ENCODE measurements around the gene FABP2.
"Not testable (repeated sequence)": the region's sequence is repeated elsewhere in the genome, so short reads cannot be mapped to it uniquely, and the experiment has no call there.

Gene FABP2

DNA sequence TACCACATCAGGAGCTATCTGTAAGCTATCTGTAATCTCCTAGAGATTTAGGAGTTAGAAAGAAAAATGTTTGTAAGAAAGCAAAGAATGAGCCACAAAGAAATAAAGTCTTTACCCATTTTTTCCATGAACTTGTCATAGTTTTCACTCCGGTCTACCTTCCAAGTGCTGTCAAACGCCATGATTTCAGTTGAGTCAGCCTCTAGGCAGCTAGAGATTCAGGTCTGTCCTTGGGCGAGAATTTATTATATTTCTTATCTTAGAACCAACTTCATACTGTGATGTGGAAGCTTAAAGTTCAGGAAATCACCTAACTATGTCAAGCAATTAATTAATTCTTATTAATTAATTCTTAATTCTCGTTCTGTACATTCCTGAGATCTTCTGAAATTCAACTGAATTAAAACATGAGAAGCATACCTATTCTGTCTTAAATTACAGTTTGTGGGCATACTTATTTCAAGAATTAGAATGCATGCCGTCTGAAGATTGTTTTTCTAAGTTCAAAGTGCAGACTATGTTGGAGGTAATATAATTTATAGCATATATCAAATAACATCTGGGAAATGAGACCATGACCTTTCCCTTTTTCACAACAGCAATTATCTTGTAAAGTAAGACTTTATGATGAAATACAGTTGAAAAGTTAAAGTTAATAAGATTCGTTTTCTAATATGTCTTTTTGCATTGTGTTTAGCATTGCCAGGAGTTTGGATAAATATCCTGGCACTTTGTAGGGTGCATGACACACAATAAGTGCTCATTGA lies at the start of gene FABP2:
Gene FABP2 (minus strand): TSS at position 218 of the 767 bp plus-strand sequence. CDS start 36 bp downstream, at position 182.
- no peak for DNase-seq

- not testable (repeated sequence) for DNase-seq
Observed at GRCh38 chr4:119370951-119371683, 49.2 kb upstream of the FABP2 start.

DNA sequence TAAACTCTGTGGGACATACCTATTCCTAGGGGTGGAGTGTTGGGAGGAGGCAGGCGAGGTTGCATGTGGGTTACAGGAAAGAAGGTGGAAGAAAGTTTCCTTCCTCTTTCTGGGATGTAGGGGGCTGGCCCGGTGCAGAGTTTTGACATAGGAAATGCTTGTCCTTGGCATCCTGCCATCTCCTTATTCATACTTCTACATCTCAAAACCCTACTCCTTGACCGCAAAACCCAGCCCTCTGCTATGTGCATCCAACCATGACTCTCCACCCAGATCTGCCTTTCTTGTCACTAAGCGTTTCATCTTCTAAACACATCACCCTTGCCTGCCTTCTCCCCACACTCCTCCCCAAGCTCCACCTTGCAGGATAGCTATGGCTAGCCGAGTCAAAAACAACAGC lies 48.5 kb upstream of the FABP2 start:
- not testable (repeated sequence) for DNase-seq

DNA sequence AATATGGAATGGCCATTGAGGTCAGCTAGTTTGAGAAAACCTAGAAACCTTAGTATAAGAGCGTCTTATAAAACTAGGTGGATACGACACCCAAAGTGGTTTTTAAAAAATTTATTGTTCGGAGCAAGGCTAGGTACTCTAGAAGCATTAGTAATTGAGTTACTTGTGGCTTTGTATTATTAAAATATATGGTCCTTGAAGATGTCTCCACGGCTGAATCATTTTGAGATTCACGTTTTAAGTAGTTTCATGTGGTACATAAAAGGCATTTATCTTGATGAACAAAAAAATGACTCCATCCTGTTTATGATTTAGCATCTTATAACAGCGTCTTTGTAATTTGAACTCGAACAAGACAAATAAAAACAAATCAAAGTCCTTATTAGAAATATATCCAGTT lies 44.9 kb upstream of the FABP2 start:
- not testable (repeated sequence) for DNase-seq

DNA sequence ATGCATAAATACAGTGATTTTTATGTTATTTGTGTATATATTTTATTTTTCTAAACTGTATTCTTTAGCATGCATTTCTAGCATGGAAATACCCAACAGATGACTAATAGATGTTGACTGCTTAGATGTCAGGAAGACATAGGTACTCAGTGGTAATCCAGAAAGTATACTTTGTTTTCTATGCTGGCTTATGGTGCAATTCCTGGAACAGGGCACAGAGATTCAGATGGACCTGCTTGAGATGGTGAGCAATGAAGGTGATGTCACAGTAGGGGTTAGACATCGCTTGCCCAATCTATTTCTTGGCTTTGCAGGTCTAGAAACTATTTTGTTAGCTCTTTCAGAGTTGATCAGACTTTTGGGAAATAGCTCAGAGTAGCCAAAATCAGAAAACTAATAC lies 42.3 kb upstream of the FABP2 start:
- not testable (repeated sequence) for DNase-seq

GRCh38 chr4:119363372-119363771 lies 41.4 kb upstream of the FABP2 start:
- not testable (repeated sequence) for DNase-seq

DNA sequence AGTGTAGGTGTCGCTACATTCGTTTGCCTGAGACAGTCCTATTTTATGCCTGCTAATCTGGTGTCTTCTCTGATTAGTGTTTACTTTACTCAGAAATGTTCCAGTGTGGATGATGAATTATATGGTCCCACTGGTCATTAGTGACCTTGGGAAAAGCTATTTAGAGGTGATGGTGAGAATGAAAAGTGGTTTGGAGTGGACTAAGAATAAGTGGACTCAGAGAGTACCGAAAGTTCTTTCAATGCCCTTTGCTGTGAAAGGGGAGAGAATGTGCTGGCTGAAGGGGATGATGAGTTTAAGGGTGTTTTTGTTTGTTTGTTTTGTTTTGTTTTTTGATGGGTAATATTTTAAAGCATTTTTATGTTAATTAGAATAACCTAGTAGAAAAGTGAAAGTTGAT lies 40.5 kb upstream of the FABP2 start:
- DNase-seq = not testable (repeated sequence)

DNA sequence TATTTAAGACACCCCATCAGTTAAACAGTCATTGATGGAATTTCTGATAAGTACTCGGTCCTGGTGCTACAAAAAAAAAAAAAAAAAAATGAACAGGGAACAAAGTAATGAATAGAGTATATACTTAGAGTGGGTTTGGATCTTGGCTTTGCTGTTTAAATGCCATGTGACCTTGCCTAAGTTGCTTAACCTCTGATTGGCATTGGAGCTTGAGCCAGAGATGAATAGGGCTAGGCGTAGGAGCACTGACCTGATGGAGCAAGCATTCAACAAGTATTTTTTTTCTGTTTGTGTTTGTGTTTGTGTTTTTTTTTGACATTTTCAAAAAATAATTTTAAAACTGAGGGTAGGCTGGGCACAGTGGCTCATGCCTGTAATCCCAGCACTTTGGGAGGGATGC lies 37.9 kb upstream of the FABP2 start:
- not testable (repeated sequence) for DNase-seq

DNA sequence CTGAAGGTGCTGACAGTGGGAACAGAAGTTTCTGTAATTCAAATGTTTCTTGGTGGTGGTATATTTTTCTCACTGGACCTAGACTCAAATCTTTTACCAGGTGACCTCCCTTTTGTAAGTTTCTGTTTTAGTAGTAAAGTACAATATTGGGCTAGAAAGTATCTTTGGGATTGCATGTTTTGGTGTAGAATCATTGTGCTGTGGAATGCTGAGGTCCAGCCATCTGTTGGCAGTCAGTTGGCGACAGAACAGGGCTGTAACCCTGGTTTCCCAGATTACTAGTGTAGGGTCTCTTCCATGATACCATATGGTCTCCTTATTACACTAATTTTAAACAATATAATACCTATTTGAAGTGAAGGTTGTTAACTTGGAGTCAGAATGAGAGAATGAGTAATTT lies 34.9 kb upstream of the FABP2 start:
- DNase-seq = not testable (repeated sequence)

GRCh38 chr4:119356041-119356440 lies 34.1 kb upstream of the FABP2 start:
- not testable (repeated sequence) for DNase-seq

- DNase-seq = peak; percentile 53
Observed at GRCh38 chr4:119353364-119353763, 31.4 kb upstream of the FABP2 start.

DNA sequence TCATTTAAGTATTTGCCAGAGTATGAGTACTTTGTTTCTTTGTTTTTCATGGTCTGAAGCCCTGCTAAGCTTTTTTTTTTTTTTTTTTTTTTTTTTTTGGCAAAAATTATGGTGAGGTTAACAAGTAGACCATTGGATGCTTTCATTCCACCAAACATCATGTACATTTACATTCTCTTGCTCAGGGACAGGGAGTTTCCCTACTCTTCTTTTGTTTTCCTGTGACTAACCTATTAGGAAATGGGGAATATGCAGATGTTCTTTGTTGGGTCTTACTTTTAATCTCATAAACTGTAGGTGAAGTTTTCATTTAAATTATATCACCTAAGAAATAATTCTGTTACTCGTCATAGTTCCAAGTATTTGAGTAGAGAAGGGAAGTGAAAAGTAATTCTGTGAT lies 26.2 kb upstream of the FABP2 start:
- DNase-seq = not testable (repeated sequence)

DNA sequence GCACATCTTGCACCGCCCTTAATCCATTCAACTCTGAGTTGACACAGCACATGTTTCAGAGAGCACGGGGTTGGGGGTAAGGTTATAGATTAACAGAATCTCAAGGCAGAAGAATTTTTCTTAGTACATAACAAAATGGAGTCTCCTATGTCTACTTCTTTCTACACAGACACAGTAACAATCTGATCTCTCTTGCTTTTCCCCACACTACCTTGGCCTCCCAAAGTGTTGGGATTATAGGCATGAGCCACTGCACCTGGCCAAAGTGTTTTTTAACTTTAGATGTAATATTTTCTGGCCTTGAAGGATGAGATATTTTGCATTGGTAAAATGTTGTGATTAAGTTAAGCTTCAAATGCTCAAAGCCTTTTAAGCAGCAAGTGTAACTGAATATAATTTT lies 21.4 kb upstream of the FABP2 start:
- DNase-seq = not testable (repeated sequence)

- not testable (repeated sequence) for DNase-seq
Observed at GRCh38 chr4:119339895-119340294, 18.0 kb upstream of the FABP2 start.

DNA sequence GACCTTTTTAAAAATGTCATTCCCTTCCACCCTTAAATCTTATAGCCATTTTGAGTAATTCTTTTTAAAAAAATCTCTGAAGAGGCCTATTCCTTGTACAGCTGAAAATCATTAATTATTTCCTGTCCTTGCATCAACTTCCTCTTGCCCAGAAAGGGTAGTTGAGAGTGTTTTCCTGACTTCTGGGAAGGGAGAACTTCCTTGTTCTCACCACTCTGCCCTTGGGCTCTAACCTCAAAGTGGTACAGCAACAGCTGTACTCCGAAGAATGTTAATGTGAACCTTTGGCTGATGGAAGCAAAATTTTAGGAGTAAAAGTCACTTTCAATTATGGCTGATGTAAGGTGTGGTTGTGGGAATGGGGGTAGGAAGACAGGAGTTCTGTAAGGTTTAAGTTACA lies 15.1 kb upstream of the FABP2 start:
- DNase-seq = no peak

DNA sequence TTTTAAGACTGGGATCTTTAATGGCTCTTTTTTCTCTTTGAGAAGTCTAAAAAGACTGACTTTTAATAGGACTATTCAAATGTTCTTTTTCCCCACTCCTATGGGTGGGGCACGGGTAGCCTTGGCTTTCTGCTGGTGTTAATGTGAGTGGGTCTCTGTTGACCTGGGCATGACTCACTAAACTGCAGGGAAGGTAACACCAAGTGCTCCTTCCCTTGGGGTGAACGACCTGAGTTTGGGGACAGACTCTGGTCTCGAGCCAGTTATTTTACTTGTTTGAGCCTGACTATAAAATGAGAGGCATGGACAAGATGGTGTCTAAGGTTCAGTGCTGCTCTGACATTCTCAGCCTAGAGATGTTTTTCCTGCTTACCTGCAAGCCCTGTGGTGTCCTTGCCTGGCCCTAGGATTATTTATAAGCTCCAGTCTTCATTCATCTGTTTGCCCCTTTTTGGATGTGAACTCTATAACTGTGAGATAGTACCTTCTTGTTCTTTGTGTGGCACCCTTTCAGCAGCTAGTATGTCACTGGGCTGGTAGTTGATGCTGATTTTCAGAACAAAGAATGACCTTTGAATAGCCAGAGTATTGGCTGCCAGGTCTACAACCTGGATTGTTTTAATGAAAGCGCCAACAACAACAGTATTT lies 14.5 kb upstream of the FABP2 start:
- DNase-seq = not testable (repeated sequence)

DNA sequence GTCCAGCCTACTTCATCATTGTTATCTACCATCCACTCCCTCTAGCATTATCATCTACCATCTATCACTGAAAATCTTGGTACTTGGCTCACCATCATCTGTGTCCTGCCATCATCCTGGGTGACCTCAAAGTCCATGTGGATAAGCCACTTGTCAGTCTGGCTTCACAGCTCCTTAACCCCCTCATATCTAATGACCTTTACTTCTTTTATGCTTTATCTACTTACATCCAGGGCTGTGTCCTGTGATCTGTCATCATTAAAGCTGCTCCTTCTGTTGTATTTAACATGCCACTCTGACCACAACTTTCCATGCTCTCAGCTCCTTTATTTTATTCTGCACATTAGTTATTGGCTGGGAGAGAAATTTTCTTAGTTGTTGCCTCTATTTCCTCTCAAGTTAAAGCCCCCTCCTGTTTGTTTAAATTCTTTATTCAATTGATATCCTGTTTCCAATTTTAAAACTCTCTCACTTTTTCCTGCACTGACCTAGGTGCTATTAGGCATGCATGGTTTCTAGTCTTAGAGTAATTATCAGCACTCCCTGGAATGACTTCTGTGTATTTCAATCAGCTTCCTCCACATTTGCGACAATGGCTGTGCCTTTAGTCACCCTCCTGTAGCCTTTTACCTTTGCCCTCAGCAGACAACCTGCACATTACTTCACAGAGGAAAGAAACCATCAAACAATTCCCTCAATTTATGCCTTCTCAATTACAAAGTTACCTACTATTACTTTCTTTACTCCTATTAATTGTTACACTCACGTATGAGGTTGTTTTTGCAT lies 8.1 kb upstream of the FABP2 start:
- no peak for DNase-seq

- DNase-seq = no peak
Observed at GRCh38 chr4:119328695-119329094, 6.8 kb upstream of the FABP2 start.

- DNase-seq = no peak
Observed at GRCh38 chr4:119317990-119318389, 3.9 kb downstream of the FABP2 start.

GRCh38 chr4:119315036-119315435 lies 6.9 kb downstream of the FABP2 start:
- DNase-seq = no peak

GRCh38 chr4:119314356-119314755 lies 7.6 kb downstream of the FABP2 start:
- DNase-seq = peak; percentile 15

DNA sequence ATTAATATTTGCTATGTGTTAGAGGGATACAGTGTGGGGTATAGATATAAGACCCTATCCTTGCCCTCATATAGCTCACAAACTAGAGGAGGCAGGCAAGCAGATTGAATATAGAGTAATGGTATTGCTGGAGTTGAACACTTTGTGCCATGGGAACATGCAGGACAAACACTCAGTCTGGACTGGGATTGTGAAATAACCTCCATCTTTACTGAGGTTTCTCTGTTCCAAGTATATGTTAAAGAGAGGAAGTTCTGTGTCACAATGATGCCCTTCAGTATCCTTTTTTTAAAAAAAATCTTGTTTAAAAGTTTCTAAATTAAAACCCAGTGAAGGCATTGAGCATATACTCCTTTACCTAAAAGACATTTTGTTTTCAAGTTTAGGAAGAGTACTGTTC lies 8.7 kb downstream of the FABP2 start:
- DNase-seq = no peak

DNA sequence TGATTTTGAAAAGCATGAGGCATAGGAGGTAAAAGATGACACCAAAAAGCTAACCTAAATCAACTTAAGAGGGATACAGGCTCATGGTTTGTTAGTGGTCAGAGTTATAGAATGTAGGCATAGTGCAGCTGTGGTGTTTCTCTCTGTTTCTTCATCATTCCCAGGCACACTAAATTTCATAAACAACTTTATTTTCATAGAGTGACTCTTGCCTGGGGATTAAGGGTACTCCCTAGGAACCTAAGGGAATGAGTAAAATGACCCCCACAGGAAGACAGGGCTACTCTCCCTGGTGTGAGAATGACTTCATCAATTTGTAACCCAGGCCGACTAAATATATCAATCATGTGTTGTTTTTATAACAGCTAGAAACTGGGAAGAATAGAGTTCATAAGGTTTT lies 11.1 kb downstream of the FABP2 start:
- no peak for DNase-seq
